ENCODE results near the gene TRMT11.

Gene TRMT11

DNA sequence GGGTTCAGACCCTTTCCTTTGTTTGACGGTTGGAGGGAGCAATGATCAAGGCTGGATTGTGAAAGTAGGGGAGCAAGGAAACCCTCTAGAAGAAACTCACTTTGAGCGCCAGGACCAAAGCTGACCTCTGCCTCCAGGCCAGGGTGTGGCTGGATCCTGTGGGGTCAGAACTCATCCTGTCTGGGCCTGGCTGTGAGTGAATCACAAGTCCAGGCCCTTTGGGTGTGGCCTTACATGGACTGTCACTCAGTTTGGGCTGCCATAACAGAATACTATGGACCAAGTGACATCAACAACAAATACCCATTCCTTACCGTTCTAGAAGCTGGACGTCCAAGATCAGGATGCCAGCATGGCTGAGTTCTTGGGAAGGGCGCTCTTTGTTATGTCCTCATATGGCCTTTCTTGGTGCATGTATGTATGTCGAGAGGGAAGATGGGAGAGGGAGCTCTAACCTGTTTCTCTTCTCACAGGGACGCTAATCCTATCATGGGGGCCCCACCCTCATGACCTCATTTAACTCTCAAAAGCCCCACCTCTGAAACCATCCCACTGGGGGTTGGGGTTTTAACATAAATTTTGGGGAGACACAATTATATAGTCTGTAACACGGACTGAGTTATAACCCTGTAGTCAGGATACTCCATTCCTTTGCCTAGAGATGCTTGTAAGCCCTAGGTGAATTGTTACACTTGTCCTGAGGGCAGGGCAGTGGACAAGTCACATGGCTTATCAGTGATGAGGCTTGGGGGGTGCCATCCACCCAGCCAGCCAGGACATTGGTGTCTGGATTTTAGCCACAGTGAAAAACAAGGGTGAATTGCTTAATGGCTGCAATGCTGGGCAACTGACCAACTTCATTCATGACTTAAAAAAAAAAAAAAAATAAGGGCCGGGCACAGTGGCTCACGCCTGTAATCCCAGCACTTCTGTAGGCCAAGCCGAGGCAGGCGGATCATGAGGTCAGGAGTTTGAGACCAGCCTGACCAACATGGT is 80.0 kb downstream of the TRMT11 start:
- H3K4me2 ChIP-seq (ENCODE audit: low read depth, low read length, poor library complexity, severe bottlenecking), result no peak overlapping the region
- no peaks in the 10 kb centered on the region for H4K20me1 ChIP-seq (ENCODE audit: low read depth, low read length)
- no peaks in the 10 kb centered on the region for H3K79me2 ChIP-seq (ENCODE audit: insufficient read depth, low read length)
- H3K27me3 ChIP-seq (ENCODE audit: low read length), result no peaks in the 10 kb centered on the region
- H3K27ac ChIP-seq (ENCODE audit: low read depth, low read length), result no peak overlapping the region
- no peaks in the 10 kb centered on the region for H3K9me3 ChIP-seq (ENCODE audit: insufficient read depth, low read length)
- no peaks in the 10 kb centered on the region for H3K9me2 ChIP-seq (replicated peaks; ENCODE audit: insufficient read depth, low read length)
- TF ChIP-seq, protein P1, sequence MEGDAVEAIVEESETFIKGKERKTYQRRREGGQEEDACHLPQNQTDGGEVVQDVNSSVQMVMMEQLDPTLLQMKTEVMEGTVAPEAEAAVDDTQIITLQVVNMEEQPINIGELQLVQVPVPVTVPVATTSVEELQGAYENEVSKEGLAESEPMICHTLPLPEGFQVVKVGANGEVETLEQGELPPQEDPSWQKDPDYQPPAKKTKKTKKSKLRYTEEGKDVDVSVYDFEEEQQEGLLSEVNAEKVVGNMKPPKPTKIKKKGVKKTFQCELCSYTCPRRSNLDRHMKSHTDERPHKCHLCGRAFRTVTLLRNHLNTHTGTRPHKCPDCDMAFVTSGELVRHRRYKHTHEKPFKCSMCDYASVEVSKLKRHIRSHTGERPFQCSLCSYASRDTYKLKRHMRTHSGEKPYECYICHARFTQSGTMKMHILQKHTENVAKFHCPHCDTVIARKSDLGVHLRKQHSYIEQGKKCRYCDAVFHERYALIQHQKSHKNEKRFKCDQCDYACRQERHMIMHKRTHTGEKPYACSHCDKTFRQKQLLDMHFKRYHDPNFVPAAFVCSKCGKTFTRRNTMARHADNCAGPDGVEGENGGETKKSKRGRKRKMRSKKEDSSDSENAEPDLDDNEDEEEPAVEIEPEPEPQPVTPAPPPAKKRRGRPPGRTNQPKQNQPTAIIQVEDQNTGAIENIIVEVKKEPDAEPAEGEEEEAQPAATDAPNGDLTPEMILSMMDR (IDR thresholded peaks at IDR 0.05; ENCODE audit: insufficient read depth, low read length, poor library complexity, severe bottlenecking), result no peak
- no peak for TF ChIP-seq EZH2phosphoT487 (conservative IDR thresholded peaks at IDR 0.05; ENCODE audit: low read length)
- H3K9ac ChIP-seq (ENCODE audit: low read length), result no peak overlapping the region
- no peaks in the 10 kb centered on the region for H3F3A ChIP-seq (ENCODE audit: insufficient read depth)
- H3K36me3 ChIP-seq (ENCODE audit: low read length), result no peaks in the 10 kb centered on the region
- no peak overlapping the region for H3K4me3 ChIP-seq (ENCODE audit: insufficient read depth, low read length, poor library complexity, severe bottlenecking)
- no peak overlapping the region for H2AFZ ChIP-seq (ENCODE audit: low read depth, low read length, severe bottlenecking)

DNA sequence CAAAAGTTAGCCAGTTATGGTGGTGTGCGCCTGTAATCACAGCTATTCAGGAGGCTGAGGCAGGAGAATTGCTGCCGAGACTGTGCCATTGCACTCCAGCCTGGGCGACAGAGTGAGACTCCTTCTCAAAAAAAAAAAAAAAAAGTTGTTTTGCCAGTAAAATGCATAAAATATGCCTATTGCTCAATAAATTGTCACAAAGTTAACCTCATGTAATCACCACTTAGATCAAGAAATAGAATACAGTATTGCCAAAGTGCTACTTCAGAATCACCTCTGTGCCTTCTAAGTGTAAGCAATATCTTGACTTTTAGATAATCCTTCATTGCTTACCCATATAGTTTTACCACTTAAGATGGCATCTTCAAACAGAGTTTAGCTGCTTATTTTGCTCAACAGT is 80.7 kb downstream of the TRMT11 start:
- Histone ChIP-seq H3K36me3 (ENCODE audit: low read length) (no peaks in the 10 kb centered on the region), H3K9me3 (ENCODE audit: insufficient read depth, low read length) (no peaks in the 10 kb centered on the region), H3F3A (ENCODE audit: insufficient read depth) (no peaks in the 10 kb centered on the region), H3K27ac (ENCODE audit: low read depth, low read length) (no peak overlapping the region), H3K9me2 (replicated peaks; ENCODE audit: insufficient read depth, low read length) (no peaks in the 10 kb centered on the region), H4K20me1 (ENCODE audit: low read depth, low read length) (no peaks in the 10 kb centered on the region), H3K4me3 (ENCODE audit: insufficient read depth, low read length, poor library complexity, severe bottlenecking) (no peak overlapping the region), H3K79me2 (ENCODE audit: insufficient read depth, low read length) (no peaks in the 10 kb centered on the region), H2AFZ (ENCODE audit: low read depth, low read length, severe bottlenecking) (no peak overlapping the region), H3K27me3 (ENCODE audit: low read length) (no peaks in the 10 kb centered on the region), H3K9ac (ENCODE audit: low read length) (no peak overlapping the region), H3K4me2 (ENCODE audit: low read depth, low read length, poor library complexity, severe bottlenecking) (no peak overlapping the region)
- TF ChIP-seq, protein P1 (IDR thresholded peaks at IDR 0.05; ENCODE audit: insufficient read depth, low read length, poor library complexity, severe bottlenecking), result no peak
- TF ChIP-seq EZH2phosphoT487 (conservative IDR thresholded peaks at IDR 0.05; ENCODE audit: low read length), result no peak

DNA sequence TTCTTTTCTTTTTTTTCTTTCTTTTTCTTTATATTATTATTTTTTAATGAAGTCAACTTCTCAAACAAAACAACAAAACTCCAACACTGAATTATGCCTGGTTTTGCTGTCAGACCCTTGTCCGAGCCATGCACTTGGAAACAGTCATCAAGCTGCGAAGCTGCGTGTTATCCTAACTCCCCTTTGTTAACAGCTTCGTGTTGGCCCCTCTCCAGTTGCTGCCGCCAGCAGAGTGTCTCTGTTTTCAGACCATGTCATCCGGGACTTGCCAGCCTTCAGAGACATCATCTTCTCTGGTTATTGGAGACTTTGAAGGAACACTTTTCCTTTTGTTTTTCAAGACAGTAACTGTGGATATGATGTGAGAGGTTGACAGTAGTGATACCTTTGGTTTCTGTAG is 83.1 kb downstream of the TRMT11 start:
- no peaks in the 10 kb centered on the region for H3K9me2 ChIP-seq (replicated peaks; ENCODE audit: insufficient read depth, low read length)
- H3F3A ChIP-seq (ENCODE audit: insufficient read depth), result no peaks in the 10 kb centered on the region
- H3K36me3 ChIP-seq (ENCODE audit: low read length), result no peaks in the 10 kb centered on the region
- H3K27me3 ChIP-seq (ENCODE audit: low read length), result no peaks in the 10 kb centered on the region
- H3K4me2 ChIP-seq (ENCODE audit: low read depth, low read length, poor library complexity, severe bottlenecking), result no peak overlapping the region
- no peak overlapping the region for H3K4me3 ChIP-seq (ENCODE audit: insufficient read depth, low read length, poor library complexity, severe bottlenecking)
- no peak overlapping the region for H3K9ac ChIP-seq (ENCODE audit: low read length)
- H3K79me2 ChIP-seq (ENCODE audit: insufficient read depth, low read length), result no peaks in the 10 kb centered on the region
- H2AFZ ChIP-seq (ENCODE audit: low read depth, low read length, severe bottlenecking), result no peak overlapping the region
- H4K20me1 ChIP-seq (ENCODE audit: low read depth, low read length), result no peaks in the 10 kb centered on the region
- H3K27ac ChIP-seq (ENCODE audit: low read depth, low read length), result no peak overlapping the region
- no peaks in the 10 kb centered on the region for H3K9me3 ChIP-seq (ENCODE audit: insufficient read depth, low read length)
- no peak for TF ChIP-seq EZH2phosphoT487 (conservative IDR thresholded peaks at IDR 0.05; ENCODE audit: low read length)
- TF ChIP-seq, protein P1 (IDR thresholded peaks at IDR 0.05; ENCODE audit: insufficient read depth, low read length, poor library complexity, severe bottlenecking), result no peak

Measured in SU-DHL-6 (cell line).